ENCODE results near the gene EPS8L2. TPM values are rescaled to one million over a fixed set of nuclear protein-coding genes. Genes with fewer than 3 reads are reported as not detected.
A peak's percentile ranks its signal among the peaks of the same experiment; 100 is the strongest.

EPS8L2 gene
- total and polyA plus RNA-seq, 9 of the 15 experiments (the other 6 are each of a cell fraction or from before 2014, with no cell fraction given) = 0.75 to 17.0 (median 3.7) TPM

GRCh38 chr11:693887-694562 lies 12.0 kb upstream of the EPS8L2 start:
- Histone ChIP-seq H3K79me2 (ENCODE audit: control insufficient read depth, insufficient read depth, low read length) (peaks cover 75% of the 10 kb centered on the region), H3K9me3 (replicated peaks; ENCODE audit: control insufficient read depth, insufficient read depth, low read depth, low read length) (no peaks in the 10 kb centered on the region), H3K27ac (ENCODE audit: extremely low read depth, low read depth, low read length) (peak overlapping the region; percentile 74), H3K4me2 (ENCODE audit: insufficient read depth, low read length) (peak overlapping the region; percentile 89), H2AFZ (ENCODE audit: low read depth, low read length) (no peak overlapping the region), H3K4me3 (peak overlapping the region; percentile 98), H3K4me1 (replicated peaks in 1 of 2; ENCODE audit: control insufficient read depth in 2 of 2, insufficient read depth in 2 of 2, low read length in 2 of 2) (peaks cover 40 to 74% of the 10 kb centered on the region in 2 experiments), H3K9me1 (ENCODE audit: control insufficient read depth, insufficient read depth, low read length) (peaks cover 4% of the 10 kb centered on the region), H3K27me3 (ENCODE audit: control insufficient read depth in 2 of 2, insufficient read depth in 2 of 2, low read length in 2 of 2) (no peaks in the 10 kb centered on the region), H3K9ac (ENCODE audit: insufficient read depth in 1 of 2, low read depth in 2 of 2, low read length in 2 of 2) (peak overlapping the region; percentile 92 to 96), H4K20me1 (replicated peaks; ENCODE audit: control insufficient read depth, insufficient read depth, low read length) (peaks cover 6% of the 10 kb centered on the region), H3K36me3 (ENCODE audit: control insufficient read depth, insufficient read depth, low read length) (peaks cover 21% of the 10 kb centered on the region; the same call in 2 of the 3 replicates)
- ChIA-PET CTCF (ENCODE audit: low intra/inter-chr PET ratio) (no interaction called here), POLR2A (interaction anchor here (0.6 to 4.0 kb wide), 11 partner anchors 8 to 1315 kb away, joined by 3 to 25 read pairs (median 3); partner anchors contain the start of gene TALDO1)
- WGBS (ENCODE audit: insufficient coverage, low coverage, missing lambda C conversion rate) = 6% methylated on average over 7 of the region's 15 CpGs
- in situ Hi-C loops (cut with MboI) (no loop called here), intact Hi-C loops (cut with micrococcal nuclease) (loop anchor here (10.0 kb wide), 1 partner anchor 139 kb away; no protein-coding TSS in a partner anchor)
- FAIRE-seq (no peak), DNase-seq (ENCODE audit: extremely low read depth in 1 of 4, low spot score in 3 of 4) (peak in 1 of 4 experiments; percentile 30), ATAC-seq (no peak)
- BruUV-seq (replicated peaks) = no TSS peak
- TF ChIP-seq ZNF655 (CRISPR knock-in tag; IDR thresholded peaks at IDR 0.05) (no peak), OTX1 (CRISPR knock-in tag; IDR thresholded peaks at IDR 0.05) (no peak), E2F6 (IDR thresholded peaks at IDR 0.05; ENCODE audit: borderline replicate concordance in 1 of 2, extremely low read depth in 1 of 2, insufficient read depth in 1 of 2, insufficient read length in 1 of 2, low read depth in 1 of 2, low read length in 1 of 2, poor library complexity in 1 of 2, severe bottlenecking in 1 of 2) (no peak), ZNF212 (CRISPR knock-in tag; IDR thresholded peaks at IDR 0.05) (no peak), ZNF77 (CRISPR knock-in tag; IDR thresholded peaks at IDR 0.05) (no peak), TFAP4 (CRISPR knock-in tag; IDR thresholded peaks at IDR 0.05; ENCODE audit: borderline replicate concordance) (0 out of 2 replicates have a peak, but pooled peaks have one; percentile 6), ZBED1 (IDR thresholded peaks at IDR 0.05) (no peak), MTA1 (IDR thresholded peaks at IDR 0.05; ENCODE audit: borderline replicate concordance) (0 out of 2 replicates have a peak, but pooled peaks have one; percentile 36), RBM14 (IDR thresholded peaks at IDR 0.05; ENCODE audit: borderline replicate concordance, insufficient read depth, low read depth, low read length) (0 out of 2 replicates have a peak, but pooled peaks have one; percentile 57), CBFA2T2 (conservative IDR thresholded peaks at IDR 0.05) (peak; percentile 37), KAT8 (IDR thresholded peaks at IDR 0.05; ENCODE audit: low read depth) (no peak), HNRNPH1 (optimal IDR thresholded peaks at IDR 0.05; ENCODE audit: low read depth, low read length) (no peak), SIN3A (IDR thresholded peaks at IDR 0.05; ENCODE audit: borderline replicate concordance in 2 of 2, control insufficient read depth in 1 of 2, low read depth in 2 of 2, low read length in 2 of 2) (0 out of 4 replicates have a peak, but pooled peaks of 1 of the 2 experiments have one; percentile 9), U2AF2 (optimal IDR thresholded peaks at IDR 0.05; ENCODE audit: low read depth, low read length) (no peak), MEIS2 (IDR thresholded peaks at IDR 0.05; ENCODE audit: partially characterized antibody) (no peak), SMARCB1 (IDR thresholded peaks at IDR 0.05; ENCODE audit: insufficient read length, low read depth) (no peak), HBP1 (CRISPR knock-in tag; IDR thresholded peaks at IDR 0.05) (no peak)
